IPS-11a (cell line): ENCODE data around the gene PLA2G4B.

Experiments used
- H3K4me3 ChIP-seq: one replicate; pipeline ENCODE4 v1.5.1; 2013; ENCODE audit warnings: low read depth, low read length, control low read depth

PLA2G4B gene

GRCh38 chr15:41869770-41870688 lies 31.4 kb downstream of the PLA2G4B start:
- no peak overlapping the region for H3K4me3 ChIP-seq

- no peak overlapping the region for H3K4me3 ChIP-seq
Observed at GRCh38 chr15:41870689-41871081, 32.0 kb downstream of the PLA2G4B start.

GRCh38 chr15:41871175-41871905 lies 32.7 kb downstream of the PLA2G4B start:
- H3K4me3 ChIP-seq, result no peak overlapping the region

- H3K4me3 ChIP-seq, result no peak overlapping the region
Observed at GRCh38 chr15:41872166-41872747, 33.6 kb downstream of the PLA2G4B start.

- H3K4me3 ChIP-seq, result no peak overlapping the region
Observed at GRCh38 chr15:41873711-41874110, 35.1 kb downstream of the PLA2G4B start.

GRCh38 chr15:41874736-41875135 lies 36.1 kb downstream of the PLA2G4B start:
- H3K4me3 ChIP-seq, result no peak overlapping the region

GRCh38 chr15:41876007-41876406 lies 37.4 kb downstream of the PLA2G4B start:
- no peak overlapping the region for H3K4me3 ChIP-seq

GRCh38 chr15:41876689-41877088 lies 38.0 kb downstream of the PLA2G4B start:
- no peak overlapping the region for H3K4me3 ChIP-seq

GRCh38 chr15:41877631-41878354 lies 39.1 kb downstream of the PLA2G4B start:
- no peak overlapping the region for H3K4me3 ChIP-seq

- H3K4me3 ChIP-seq, result no peak overlapping the region
Observed at GRCh38 chr15:41878355-41878699, 39.7 kb downstream of the PLA2G4B start.

GRCh38 chr15:41879321-41879845 lies 40.7 kb downstream of the PLA2G4B start:
- no peak overlapping the region for H3K4me3 ChIP-seq

- no peak overlapping the region for H3K4me3 ChIP-seq
Observed at GRCh38 chr15:41880156-41880877, 41.7 kb downstream of the PLA2G4B start.

- no peak overlapping the region for H3K4me3 ChIP-seq
Observed at GRCh38 chr15:41881086-41881485, 42.4 kb downstream of the PLA2G4B start.

GRCh38 chr15:41881550-41881919 lies 42.9 kb downstream of the PLA2G4B start:
- H3K4me3 ChIP-seq, result no peak overlapping the region

- peak overlapping the region; percentile 24 for H3K4me3 ChIP-seq
Observed at GRCh38 chr15:41881920-41882688, 43.5 kb downstream of the PLA2G4B start.

GRCh38 chr15:41882689-41883483 lies 44.2 kb downstream of the PLA2G4B start:
- H3K4me3 ChIP-seq, result peak overlapping the region; percentile 24

- H3K4me3 ChIP-seq, result no peak overlapping the region
Observed at GRCh38 chr15:41883484-41883825, 44.8 kb downstream of the PLA2G4B start.

GRCh38 chr15:41884458-41884857 lies 45.8 kb downstream of the PLA2G4B start:
- no peak overlapping the region for H3K4me3 ChIP-seq

GRCh38 chr15:41885321-41885720 lies 46.7 kb downstream of the PLA2G4B start:
- H3K4me3 ChIP-seq, result no peak overlapping the region
